GM18861 (cell line): ENCODE data around the gene IQCH.
A peak's percentile ranks its signal among the peaks of the same experiment; 100 is the strongest.
"Not testable (repeated sequence)": the region's sequence is repeated elsewhere in the genome, so short reads cannot be mapped to it uniquely, and the experiment has no call there.

Experiments used
- ATAC-seq: cut with Tn5 transposase; IDR thresholded peaks from one replicate; pipeline ENCODE4 v1.9.1; 2021; ENCODE audit not compliant: unreplicated experiment

The IQCH gene

GRCh38 chr15:67244971-67245478 is 9.6 kb upstream of the IQCH start:
- no peak for ATAC-seq

GRCh38 chr15:67246606-67247005 is 8.0 kb upstream of the IQCH start:
- not testable (repeated sequence) for ATAC-seq

GRCh38 chr15:67248011-67248505 is 6.5 kb upstream of the IQCH start:
- no peak for ATAC-seq

DNA sequence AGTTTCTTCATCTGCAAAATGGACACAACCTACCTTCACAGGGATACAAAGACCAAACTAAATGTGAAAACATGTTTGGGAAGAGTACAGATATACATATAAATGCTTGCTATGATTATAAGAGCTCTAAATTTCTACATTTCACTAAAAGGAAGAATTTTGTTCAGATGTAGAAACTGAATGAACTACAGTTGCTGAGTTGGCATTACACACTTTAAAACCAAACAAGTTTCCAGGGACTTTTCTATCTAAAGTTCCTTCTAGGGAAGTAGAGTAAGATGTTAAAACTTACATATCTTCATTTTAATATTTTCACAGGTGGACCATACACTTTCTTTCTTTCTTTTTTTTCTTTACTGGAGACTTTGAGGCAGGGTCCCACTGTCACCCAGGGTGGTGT is 4.8 kb upstream of the IQCH start:
- no peak for ATAC-seq

DNA sequence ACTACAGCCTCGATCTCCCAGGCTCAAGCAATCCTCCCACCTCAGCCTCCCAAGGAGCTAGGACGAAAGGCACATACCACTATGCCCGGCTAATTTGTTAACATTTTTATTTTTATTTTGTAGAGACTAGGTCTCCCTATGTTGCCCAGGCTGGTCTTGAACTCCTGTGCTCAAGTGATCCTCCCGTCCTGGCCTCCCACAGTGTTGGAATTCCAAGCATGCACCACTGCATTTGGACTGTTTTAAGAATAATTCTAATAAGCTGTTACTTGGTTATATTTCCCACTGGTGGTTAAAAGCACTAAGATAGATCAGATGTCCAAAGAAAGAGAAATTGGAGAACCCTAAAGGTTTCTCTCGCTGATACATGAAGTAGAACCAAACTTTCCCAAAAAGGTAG is 3.3 kb upstream of the IQCH start:
- ATAC-seq, result no peak

DNA sequence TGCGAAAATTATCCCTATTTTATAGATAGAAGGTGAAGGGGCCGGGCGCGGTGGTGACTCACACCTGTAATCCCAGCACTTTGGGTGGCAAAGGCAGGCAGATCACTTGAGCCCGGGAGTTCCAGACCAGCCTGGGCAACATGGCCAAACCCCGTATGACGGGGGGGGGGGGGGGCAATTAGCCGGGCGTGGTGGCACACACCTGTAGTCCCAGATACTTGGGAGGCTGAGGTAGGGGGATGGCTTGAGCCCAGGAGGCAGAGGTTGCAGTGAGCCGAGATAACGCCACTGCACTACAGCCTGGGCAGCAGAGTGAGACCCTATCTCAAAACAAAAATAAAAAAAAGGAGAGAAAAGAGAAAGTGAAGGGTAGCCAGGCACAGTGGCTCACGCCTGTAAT is 1.5 kb upstream of the IQCH start:
- ATAC-seq, result no peak

DNA sequence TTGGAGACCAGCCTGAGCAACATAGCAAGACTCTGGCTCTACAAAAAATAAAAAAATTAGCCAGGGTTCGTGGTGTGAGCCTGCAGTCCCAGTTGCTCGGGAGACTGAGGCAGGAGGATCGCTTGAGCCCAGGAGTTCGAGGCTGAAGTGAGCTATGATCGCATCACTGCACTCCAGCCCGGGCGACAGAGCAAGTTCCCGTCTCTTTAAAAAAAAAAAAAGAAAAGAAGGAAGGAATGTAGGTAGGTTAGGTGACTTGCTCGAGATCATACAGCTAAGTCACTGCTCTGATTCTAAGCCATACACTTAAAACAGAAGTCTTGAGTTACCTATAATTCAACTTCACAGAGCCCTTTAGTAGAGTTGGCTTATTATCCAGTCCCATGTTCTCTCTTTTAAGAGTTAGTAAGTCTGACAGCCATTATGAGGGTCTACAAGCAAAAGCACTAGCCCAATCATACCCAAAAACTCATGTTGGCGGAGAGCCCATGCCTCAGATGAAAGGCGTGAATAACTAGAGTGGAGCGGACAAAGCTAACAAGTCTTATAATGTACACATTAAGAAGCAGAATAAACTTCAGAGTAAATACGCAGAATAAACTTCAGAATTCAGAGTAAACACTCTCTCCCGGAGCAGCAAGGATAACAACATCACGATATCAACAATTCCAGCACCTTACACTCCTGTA is 893 bp upstream of the IQCH start:
- peak; percentile 3 for ATAC-seq

GRCh38 chr15:67256051-67256450 is 1.5 kb downstream of the IQCH start:
- no peak for ATAC-seq

DNA sequence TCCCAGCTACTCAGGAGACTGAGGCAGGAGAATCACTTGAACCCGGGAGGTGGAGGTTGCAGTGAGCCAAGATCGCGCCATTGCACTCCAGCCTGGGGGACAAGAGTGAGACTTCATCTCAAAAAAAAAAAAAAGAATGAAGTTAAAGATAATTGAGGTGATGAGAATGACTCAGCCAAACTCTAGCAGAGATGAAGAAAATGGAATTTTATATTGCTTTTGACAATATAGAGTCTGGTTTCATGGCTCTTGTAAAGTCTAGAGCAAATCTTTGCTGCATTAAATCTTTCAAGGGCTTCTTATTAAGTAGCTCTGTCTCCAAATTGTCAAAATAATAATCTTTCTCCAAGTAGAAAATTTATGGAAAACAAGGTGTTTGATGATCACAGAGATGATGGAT is 3.8 kb downstream of the IQCH start:
- ATAC-seq, result not testable (repeated sequence)

DNA sequence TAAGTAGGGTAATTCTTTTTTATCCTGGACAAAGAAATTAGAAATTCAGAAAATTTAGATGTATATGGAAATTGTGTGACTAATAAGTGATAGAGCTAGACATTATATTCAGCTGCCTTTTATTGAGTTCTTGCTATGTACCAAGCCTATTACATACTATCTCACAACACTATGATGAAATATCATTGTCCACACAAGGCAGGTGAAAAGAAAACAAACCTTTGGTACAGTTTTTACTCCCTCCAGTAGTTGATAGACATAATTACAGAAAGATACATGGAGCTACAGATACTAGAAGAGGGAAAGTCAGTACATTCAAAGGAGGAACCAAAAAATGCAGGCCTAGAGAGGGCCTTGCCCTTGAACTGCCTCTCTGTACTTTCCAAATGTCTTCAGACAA is 4.8 kb downstream of the IQCH start:
- no peak for ATAC-seq

GRCh38 chr15:67259806-67260205 is 5.2 kb downstream of the IQCH start:
- no peak for ATAC-seq

- no peak for ATAC-seq
Observed at GRCh38 chr15:67266870-67267269, 12.3 kb downstream of the IQCH start.

DNA sequence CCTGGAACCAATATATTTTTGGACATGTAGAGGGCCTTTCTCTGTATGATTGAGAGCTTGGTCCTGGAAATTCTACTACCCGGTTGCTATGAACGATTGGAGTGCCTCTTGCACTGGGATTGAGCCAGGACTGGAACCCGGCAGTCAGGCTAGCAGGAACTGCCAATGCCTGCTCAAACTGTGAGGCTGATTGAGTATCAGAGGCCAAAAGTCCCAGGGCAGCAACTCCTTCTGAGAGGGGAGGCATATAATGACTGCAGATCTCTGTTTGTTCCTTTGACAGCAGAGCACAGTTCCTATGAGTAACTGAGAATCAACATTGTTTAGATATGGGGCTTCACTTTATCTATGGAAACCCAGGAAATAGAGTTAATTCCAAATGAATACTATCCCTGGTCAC is 12.9 kb downstream of the IQCH start:
- no peak for ATAC-seq

- no peak for ATAC-seq
Observed at GRCh38 chr15:67267951-67268941, 13.7 kb downstream of the IQCH start.

- ATAC-seq, result no peak
Observed at GRCh38 chr15:67274236-67274635, 19.6 kb downstream of the IQCH start.

- ATAC-seq, result no peak
Observed at GRCh38 chr15:67276666-67277065, 22.1 kb downstream of the IQCH start.

DNA sequence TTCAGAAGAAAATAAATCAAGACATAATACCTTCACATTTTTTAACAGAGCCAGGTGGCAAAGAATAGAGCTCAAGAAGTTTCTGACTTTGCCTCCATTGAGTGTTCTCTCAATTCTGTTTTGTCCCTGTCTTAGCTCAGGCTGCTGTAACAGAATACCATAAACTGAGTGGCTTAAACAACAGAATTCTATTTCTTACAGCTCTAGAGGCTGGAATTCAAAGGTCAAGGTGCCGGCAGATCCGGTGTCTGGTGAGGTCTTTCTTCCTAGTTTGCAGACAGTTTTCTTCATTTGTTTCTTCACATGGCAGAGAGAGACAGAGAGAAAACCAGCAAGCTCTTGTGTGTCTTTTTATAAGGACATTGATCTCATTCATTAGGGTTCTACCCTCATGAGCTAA is 25.6 kb downstream of the IQCH start:
- ATAC-seq, result no peak

DNA sequence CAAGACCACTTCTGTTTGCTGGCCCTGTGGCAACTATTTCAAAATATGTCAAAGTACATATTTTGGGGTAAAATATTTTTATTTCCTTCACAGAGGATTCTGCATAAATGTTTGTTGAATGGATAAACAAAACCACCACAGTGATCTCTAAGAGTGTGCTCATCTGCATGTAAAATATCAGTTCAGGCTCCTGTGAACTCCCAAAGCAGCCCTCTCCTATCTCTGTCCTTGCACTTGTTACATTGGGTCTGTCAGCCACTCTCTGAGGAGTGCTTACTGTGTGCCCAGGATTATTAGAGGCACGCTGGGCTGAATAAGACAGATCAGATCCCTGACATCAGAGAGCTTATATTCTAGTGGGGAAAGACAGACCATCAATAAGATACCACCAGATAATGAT is 27.1 kb downstream of the IQCH start:
- ATAC-seq, result no peak

DNA sequence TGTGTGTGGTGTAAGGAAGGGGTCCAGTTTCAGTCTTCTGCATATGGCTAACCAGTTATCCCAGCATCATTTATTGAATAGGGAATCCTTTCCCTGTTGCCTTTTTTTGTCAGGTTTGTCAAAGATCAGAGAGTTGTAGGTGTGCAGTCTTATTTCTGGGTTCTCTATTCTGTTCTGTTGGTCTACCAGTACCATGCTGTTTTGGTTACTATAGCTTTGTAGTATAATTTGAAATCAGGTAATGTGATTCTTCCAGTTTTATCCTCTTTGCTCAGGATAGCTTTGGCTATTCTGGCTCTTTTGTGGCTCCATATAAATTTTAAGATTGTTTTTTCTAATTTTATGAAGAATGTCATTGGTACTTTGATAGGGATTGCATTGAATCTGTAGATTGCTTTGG is 31.0 kb downstream of the IQCH start:
- ATAC-seq, result not testable (repeated sequence)

- not testable (repeated sequence) for ATAC-seq
Observed at GRCh38 chr15:67286400-67286799, 31.8 kb downstream of the IQCH start.

DNA sequence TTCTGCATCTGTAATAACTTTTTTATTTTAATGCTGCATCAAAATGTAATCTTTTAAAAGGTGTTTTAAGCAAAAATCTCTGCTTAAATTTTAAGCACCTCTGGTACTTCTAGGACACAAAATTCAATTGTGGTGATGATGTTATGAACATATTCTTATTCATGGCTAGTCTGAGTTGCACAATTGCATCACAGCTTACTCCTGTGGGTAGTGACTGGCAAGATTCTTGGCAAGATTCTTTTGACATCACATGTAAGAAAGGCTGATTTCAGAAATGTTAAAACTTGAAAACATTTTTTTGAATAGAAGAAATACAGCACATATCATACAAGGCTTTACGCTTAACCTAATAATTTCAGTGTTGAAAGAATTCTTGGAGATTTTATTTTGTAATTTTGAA is 35.7 kb downstream of the IQCH start:
- no peak for ATAC-seq

GRCh38 chr15:67296188-67296587 is 41.6 kb downstream of the IQCH start:
- no peak for ATAC-seq
